HG03039 (cell line): ENCODE results near the gene CDK1.
A peak's percentile ranks its signal among the peaks of the same experiment; 100 is the strongest.

Experiments used
- ATAC-seq: cut with Tn5 transposase; IDR thresholded peaks from one replicate; pipeline ENCODE4 v1.9.1; 2021; ENCODE audit warnings: mild to moderate bottlenecking, moderate library complexity; ENCODE audit not compliant: unreplicated experiment

The CDK1 gene

GRCh38 chr10:60778214-60778970, at the start of gene CDK1:
TSS of gene CDK1 (plus strand) at chr10:60778478. CDS start at chr10:60780166, 1,688 bp downstream.
- ATAC-seq, result peak; percentile 98

- ATAC-seq, result no peak
These were observed 49.2 kb upstream of the CDK1 start for GRCh38 chr10:60729106-60729505.

- peak; percentile 76 for ATAC-seq
These were observed 47.0 kb upstream of the CDK1 start for GRCh38 chr10:60731134-60731885.

GRCh38 chr10:60732198-60732806, 46.0 kb upstream of the CDK1 start:
- no peak for ATAC-seq

GRCh38 chr10:60732807-60733516, 45.3 kb upstream of the CDK1 start:
- ATAC-seq, result peak; percentile 51

- no peak for ATAC-seq
These were observed 44.8 kb upstream of the CDK1 start for GRCh38 chr10:60733517-60733822.

- no peak for ATAC-seq
These were observed 44.5 kb upstream of the CDK1 start for GRCh38 chr10:60733826-60734225.

GRCh38 chr10:60734226-60734625, 44.1 kb upstream of the CDK1 start:
- no peak for ATAC-seq

GRCh38 chr10:60735244-60735643, 43.0 kb upstream of the CDK1 start:
- no peak for ATAC-seq

- no peak for ATAC-seq
These were observed 41.0 kb upstream of the CDK1 start for GRCh38 chr10:60737242-60737641.

GRCh38 chr10:60739558-60739957, 38.7 kb upstream of the CDK1 start:
- ATAC-seq, result no peak

GRCh38 chr10:60742512-60742911, 35.8 kb upstream of the CDK1 start:
- ATAC-seq, result no peak

GRCh38 chr10:60747817-60748469, 30.3 kb upstream of the CDK1 start:
- no peak for ATAC-seq

- no peak for ATAC-seq
These were observed 25.1 kb upstream of the CDK1 start for GRCh38 chr10:60753152-60753551.

- no peak for ATAC-seq
These were observed 24.5 kb upstream of the CDK1 start for GRCh38 chr10:60753817-60754216.

- no peak for ATAC-seq
These were observed 20.8 kb upstream of the CDK1 start for GRCh38 chr10:60757420-60757895.

GRCh38 chr10:60759181-60759580, 19.1 kb upstream of the CDK1 start:
- ATAC-seq, result no peak

GRCh38 chr10:60760711-60761210, 17.5 kb upstream of the CDK1 start:
- no peak for ATAC-seq

- no peak for ATAC-seq
These were observed 15.7 kb upstream of the CDK1 start for GRCh38 chr10:60762554-60762953.

GRCh38 chr10:60767424-60767823, 10.9 kb upstream of the CDK1 start:
- ATAC-seq, result no peak

- no peak for ATAC-seq
These were observed 8.9 kb upstream of the CDK1 start for GRCh38 chr10:60769406-60769805.
